NCI-H2227 (cell line): ENCODE measurements around the gene MYH10.
"Not testable (repeated sequence)": the region's sequence is repeated elsewhere in the genome, so short reads cannot be mapped to it uniquely, and the experiment has no call there.

Source experiments
- DNase-seq: peaks from one replicate; lab custom pipeline; 2025; ENCODE audit not compliant: unreplicated experiment; lab: John Stamatoyannopoulos, UW

MYH10 gene

DNA sequence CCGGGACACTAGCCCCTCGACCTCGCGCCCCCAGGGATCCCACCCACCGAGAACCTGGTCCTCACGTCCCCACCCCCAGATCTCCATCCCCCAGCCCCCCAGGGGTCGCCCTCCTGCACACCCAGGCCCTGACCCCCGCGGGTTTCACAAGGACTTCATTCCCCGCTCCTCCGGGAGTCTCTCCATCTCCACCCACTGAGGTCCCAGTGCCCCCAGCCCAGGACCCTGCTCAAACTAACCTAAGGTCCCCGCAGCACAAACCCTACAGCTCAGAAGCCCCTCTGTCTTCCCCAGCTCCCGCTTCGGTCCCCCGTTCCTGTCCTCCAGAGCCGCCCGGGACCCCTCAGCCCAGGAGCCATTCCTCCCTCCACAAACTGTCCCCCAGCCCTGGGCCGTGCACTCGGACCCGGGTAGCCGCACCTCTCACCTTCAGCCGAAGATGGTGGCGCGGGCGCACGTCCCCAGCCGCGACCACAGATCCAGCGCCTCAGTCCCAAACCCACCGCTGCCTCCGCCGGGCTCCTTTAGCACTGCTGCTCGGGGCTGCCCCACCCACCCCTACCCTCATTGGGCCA lies at the start of gene MYH10:
Gene MYH10 (minus strand): TSS at position 499 of the 575 bp plus-strand sequence. CDS start 7,479 bp downstream, outside the sequence.
- DNase-seq = no peak

DNA sequence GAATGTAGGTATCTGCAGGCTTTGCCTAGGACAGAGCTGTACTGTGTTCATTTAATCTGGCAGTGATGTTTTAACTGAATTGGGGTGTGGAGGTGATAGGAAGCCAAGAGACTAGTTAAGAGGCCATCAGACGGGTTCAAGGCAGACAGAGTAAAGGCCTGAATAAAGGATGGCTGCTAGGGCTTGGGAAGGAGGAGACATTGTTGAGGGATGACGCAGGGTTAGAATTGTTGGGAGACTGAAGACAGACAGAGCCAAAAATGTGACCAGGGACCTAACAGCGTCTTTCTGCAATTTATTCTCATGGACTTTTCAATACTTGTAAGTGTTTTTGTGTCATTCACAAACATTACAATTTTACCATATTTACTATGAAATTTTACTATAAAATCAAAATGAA lies 48.6 kb upstream of the MYH10 start:
- DNase-seq = no peak

DNA sequence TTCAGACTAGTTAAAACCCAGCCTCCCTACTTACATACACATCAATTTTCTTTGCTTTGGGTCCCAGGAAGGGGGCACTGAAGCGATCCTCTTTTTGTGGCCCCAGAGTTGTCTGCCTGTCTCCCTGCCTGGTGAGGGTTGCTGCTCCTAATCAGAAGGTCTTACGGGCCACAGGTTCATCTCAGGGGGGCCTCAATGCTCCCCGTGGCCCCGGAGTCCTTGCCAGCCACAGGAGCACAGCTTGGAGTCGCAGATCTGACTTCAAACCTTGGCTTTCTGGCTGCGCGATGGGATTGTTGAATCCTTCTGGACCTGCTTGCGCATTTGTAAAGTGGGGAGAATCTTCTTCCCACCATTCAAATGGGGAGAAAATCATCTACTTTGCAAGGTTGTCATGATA lies 44.8 kb upstream of the MYH10 start:
- no peak for DNase-seq

DNA sequence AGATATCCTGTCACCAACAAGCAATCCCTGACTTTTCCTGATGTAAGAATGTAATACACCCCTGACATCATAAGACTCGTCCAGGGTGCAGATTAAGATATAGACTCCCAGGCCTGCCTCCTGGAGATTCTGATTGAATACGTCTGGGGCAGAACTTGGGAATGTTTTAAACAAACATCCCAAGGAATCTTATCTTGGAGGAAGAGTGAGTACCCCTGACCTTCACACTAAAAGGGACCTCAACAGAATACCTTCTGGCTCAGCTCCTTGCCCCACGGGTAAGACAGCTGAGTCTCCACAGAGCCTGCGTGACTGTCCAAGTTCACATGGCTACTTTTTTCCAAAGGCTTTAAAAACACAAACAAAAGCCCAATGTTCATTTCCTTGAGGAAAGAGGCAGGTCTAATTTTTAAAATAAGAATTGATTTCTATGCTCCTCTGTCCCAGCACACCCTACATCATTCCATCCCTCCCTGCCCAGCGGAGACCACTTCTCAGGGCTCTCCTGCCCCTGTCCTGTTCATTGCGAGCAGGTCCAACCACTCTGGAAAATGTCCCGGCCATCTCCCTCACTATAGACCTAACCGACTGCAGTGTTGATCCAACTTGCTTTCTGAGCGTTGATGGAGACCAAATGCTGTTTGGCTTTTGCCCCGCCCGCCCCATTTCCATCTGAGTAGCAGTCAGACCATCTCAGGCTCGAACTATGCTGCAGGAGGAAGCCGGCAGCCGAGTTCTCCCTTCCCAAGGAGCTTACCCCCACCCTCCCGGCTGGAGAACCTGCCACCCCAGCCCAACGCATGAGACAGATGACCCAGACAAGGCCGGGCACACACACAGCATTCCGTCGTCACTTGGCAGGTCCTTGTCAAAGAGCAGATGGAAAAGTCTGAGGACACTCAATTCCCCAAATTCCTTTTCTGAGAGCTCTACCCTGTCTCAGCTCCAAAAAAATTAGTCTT lies 44.1 kb upstream of the MYH10 start:
- DNase-seq = no peak

DNA sequence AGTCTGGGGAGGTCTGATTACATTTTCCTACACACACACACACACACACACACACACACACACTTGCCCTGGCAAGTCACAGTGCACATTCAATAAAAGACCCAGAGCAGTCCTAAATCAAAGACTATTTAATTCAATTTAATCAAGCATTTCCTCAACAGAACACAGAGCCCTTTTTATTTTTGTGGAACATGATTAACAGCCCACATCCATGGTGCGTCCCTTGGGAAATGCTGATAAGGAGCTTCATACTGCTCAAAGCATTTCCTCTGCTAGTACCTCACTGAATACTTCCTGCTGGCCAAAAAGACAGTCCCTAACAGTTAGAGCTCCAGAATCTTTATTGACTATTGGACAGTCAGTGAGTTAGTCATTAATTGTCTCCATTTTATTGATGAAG lies 43.1 kb upstream of the MYH10 start:
- no peak for DNase-seq

DNA sequence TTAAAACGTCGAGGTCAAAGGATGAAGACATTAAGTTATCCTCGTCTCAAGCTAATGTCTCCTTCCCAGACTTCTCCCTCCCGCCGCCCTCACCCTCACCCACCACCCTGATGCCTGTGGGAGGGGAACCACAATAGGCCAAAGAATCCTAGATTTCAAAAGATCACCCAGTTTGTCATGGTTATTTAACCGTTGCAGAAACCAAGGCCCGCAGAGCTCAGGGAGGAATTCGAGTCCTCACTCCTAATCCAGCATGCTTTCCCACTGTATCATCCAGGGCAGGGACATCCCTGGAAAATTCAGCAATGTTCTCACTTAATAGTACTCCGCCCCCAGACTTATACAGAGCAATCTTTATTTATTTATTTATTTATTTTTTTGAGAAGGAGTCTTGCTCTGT lies 41.8 kb upstream of the MYH10 start:
- DNase-seq = no peak

DNA sequence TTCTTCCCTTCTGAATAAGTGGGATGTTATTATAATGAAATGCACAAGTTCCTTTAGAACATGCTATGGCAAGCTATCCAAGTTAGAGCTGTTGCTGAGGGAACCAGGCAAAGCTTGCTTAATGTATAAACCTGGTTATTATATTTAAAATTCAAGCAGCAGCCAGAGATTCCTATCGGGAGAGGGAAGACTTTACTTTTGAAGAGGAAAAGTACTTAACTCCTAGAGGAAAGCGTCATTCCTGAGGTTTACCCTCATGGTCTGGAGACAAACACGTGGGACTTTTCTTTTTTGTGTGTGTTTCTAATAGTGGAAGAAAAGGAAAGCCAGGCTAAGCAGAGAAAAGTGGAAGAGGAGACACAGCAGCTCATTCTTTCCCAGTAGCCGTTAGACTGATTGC lies 39.9 kb upstream of the MYH10 start:
- DNase-seq = no peak

DNA sequence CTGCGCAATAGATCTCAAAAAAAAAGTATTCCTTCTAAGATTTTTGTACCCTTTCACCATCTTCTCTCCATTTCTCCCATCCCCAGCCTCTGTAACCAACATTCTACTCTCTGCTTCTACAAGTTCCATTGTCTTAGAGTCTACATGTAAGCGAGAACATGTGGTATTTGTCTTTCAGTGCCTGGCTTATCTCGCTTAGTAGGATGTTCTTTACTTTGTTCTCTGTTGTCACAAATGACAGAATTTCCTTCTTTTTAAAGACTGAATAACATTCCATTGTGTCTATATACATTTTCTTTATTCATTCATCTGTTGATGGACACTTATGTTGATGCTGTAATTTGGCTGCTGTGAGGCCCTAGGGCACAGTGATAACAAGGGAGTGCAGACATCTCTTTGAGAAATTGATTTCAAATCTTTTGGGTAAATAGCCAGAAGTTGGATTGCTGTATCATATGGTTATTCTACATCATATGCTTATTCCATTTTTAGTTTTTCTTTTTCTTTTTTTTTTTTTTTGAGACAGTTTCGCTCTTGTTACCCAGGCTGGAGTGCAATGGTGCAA lies 37.7 kb upstream of the MYH10 start:
- DNase-seq = no peak

DNA sequence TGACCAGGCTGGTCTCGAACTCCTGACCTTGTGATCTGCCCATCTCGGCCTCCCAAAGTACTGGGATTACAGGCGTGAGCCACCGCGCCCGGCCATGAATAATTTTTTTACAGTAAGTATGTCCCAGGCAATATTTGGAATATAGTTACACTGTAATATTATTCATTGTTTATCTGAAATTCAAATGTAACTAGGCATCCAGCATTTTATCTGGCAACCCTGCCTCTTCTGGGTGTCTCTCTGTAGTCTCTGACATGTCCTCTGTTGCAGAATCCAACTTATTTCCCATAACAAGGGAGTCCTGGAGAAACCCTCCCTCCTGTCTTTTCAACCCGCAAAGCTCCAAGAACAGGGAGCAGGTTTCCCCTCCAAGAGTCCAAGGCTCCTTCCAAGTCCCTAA lies 36.9 kb upstream of the MYH10 start:
- no peak for DNase-seq

DNA sequence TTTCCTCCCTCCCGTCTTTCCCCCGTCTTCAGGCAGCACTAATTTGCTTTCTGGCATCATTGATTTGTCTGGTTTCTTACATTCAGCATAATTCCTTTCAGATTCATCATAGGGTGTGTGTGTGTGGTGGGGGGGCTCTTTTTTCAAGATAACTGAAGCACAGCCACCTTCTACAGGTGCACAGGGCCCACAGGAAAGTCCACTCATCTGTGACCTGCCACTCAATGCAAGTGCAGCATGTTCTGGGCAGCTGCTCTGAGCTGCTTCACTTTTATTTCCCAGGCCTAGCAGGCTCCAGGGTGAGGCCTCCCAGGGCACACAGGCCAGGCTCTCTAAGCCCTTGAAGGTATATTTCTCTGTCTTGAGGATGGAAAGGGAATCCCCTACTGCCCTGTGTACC lies 35.2 kb upstream of the MYH10 start:
- no peak for DNase-seq

DNA sequence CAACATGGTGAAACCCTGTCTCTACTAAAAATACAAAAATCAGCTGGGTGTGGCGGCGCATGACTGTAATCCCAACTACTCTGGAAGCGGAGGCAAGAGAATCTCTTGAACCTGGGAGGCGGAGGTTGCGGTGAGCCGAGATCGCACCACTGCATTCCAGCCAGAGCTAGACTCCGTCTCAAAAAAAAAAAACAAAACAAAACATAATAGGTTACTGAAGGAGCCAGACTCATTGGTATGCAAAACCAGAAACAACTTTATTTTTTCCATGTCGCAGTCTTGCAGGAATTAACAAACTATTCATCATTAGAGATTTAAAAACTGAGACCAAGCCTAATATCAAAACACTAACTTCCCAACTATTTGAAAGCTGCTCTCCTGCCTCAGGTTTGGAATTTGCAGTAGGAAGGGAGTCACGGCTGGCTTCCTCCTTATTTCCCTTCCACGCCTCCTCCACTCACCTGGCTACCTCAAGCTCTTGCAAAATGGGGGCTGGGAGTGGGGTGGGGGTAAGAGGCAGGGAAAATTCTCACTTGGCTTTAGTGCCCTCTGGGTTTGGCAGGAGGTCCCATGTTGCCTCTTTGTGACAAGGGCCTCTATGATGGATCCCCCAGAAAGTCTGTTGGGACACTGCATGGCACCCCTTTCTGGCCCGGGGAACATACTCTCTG lies 34.1 kb upstream of the MYH10 start:
- no peak for DNase-seq

DNA sequence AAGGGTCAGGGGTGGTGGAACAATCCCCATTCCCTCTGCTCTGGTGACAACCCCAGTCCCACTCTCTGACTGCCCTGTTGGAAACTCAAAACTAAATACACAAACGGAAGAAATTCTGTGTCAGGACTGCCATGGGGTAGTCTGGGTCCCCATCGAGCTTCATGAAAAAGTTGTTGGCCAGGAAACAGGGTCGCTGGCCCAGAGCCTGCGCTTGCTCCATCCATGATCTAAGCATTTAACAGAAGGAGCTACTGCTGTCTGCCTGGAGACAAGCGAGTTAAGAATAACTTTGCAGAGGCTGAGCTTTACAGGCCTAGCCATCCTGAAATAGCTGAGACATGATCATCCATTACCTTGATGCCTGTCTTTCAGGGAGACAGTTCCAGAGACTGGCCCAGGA lies 32.4 kb upstream of the MYH10 start:
- no peak for DNase-seq

DNA sequence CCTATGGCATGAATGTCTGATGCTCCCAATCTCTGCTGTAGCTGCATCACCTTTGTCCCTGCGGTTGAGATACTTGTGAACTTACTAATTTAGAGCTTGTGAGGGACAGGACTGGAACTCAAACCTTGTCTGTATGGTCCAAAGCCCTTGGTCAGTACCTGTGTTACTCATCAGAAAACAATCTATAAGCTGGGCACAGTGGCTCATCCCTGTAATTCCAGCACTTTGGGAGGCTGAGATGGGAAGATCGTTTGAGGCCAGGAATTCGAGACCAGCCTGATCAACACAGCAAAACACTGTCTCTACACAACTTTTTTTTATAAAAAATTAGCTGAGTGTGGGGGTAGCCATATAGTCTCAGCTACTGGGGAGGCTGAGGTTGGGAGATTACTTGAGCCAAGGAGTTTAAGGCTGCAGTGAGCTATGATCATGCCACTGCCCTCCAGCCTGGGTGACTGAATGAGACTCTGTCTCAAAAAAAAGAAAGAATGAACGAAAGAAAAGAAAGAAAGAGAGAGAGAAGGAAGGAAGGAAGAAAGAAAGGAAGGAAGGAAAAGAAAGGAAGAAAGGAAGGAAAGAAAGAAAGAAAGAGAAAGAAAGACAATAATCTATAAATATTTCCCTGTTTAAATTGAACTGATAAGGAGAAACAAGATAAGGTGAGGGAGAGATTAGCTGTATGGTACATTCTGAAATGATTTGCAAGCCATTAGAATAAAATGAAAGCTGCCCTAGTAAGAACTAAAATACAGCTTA lies 31.7 kb upstream of the MYH10 start:
- DNase-seq = no peak

DNA sequence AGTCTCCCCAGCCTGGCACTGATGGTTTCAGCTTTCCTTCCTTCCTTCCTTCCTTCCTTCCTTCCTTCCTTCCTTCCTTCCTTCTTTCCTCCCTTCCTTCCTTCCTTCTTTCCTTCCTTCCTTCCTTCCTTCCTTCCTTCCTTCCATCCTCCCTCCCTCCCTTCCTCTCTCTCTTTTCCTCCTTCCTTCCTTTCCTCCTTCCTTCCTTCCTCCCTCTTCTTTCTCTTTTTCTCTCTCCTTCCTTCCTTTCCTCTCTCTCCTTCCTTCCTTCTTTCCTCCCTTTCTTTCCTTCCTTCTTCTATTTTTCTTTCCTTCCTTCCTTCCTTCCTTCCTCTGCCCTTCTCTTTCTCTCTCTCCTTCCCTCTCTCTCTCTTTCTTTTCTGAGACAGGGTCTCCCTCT lies 30.2 kb upstream of the MYH10 start:
- DNase-seq = not testable (repeated sequence)

DNA sequence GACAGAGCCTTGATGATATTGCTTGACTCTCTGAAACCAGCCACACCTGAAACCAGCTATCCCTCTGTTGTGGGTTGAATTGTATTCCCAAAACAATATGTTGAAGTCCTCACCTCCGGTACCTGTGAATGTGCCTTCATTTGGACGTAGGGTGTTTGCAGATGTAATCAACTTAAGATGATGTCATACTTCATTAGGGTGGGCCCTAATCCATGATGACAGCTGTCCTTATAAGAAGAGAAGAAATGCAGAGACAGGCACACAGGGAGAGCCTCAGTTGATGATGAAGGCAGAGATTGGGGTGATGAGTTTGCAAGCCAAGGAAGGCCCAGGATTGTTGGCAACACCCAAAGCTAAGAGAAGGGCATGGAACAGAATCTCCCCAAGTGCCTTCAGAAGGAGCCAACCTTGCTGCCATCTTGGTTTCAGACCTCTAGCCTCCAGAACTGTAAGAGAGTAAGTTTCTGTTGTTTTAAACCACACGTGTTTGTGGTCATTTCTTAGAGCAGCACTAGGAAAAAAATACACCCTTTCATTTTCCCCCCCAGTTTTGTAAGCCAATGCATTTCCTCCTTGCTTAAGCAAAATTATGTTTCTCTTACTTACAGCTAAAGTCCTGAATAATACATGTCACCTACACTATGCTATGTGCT lies 29.4 kb upstream of the MYH10 start:
- DNase-seq = no peak

DNA sequence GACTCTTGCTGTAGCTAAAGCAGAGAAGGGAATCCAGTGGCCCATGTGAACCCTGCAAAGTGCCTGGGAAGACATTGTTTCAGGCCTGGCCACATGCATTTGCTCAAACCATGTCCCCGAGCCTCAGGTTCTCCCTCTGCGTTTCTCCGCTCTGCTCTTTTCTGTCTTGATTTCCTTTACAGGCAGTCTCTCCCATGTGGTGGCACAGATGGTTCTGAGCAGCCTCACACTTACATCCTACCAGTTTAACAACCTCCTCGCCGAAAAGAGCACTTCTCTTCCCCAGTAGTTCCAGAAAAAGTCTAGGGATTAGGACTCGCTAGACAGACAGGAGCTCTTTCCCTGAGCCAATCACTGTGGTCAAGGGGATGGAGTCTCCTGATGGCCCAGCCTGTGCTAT lies 28.3 kb upstream of the MYH10 start:
- no peak for DNase-seq

DNA sequence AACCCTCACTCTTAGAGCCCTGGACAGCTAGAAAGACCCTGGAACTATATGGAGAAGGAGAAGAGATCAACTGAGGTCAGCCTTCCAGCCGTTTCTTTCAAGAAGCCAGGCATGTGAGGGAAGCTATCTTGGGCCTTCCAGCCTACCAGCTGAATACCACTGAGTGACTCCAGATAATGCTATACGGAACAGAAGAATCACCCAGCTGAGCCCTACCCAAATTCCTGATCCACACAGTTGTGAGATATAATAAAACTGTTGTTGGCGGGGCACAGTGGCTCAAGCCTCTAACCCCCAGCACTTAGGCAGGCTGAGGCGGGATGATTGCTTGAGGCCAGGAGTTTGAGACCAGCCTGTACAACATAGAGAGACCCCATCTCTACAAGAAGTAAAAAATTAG lies 26.2 kb upstream of the MYH10 start:
- no peak for DNase-seq

DNA sequence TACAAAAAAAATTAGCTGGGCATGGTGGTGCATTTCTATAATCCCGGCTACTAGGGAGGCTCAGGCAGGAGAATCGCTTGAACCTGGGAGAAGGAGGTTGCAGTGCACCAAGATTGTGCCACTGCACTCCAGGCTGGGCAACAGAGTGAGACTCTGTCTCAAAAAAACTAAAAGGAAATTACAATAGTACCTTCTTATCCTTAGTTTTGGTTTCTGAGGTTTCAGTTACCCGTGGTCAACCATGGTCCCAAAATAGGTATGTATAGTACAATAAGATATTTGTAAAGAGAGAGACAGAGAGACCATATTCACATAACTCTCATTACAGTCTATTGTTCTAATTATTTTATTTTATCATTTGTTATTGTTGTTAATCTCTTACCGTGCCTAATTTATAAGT lies 24.3 kb upstream of the MYH10 start:
- no peak for DNase-seq

DNA sequence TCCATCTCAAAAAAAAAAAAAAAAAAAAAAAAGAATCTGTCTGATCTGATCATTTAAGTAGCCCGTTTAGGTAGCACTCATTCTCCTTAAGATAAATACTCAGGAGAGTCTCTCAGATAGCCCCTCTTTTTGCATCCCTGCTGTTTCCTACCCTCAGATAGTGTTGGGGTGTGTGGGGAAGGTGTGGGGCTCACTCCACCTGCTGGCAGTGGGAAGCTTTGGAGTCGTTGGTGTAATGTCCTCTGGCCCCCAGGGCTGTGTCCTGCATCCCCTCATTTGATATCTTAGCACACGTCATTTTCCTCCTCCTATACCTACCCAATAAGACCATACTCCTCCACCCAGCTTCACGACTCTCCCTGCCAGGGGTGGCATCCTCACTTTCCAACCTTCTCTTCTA lies 20.5 kb upstream of the MYH10 start:
- DNase-seq = no peak

DNA sequence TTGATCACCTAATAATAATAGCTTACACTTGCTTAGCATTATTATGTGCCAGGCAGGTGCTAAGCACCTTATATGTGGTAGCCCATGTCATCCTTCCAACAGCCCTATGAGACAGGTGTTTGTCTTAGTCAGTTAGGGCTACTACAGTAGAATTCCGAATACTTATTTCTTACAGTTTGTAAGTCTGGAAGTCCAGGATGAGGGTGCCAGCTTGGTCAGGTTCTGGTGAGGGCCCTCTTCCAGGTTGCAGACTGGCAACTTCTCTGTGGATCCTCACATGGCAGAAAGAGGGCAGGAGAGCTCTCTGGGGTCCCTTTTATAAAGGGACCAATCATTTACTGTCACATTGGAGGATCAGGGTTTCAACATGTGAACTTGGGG lies 19.6 kb upstream of the MYH10 start:
- no peak for DNase-seq
